Body of pancreas (tissue), 4 donors: ENCODE data around the gene FAM200C.

Experiments used
- POLR2A ChIP-seq, 3 donors: fragments of 450-650 bp; IDR thresholded peaks; one replicate each; pipeline ENCODE4 v1.6.1; 2016; ENCODE audit warnings: antibody characterized with exemption in 3 of 3, mild to moderate bottlenecking in 2 of 3
- TF ChIP-seq, protein P1 (sequence below), 7 experiments: fragments of 450-650 bp in 4 of 7; fragments of 200-600 bp in 3 of 7; sonication (generic) in 3 of 7; IDR thresholded peaks; one replicate each; pipeline ENCODE4 v1.5.1; 2016 to 2019; ENCODE audit warnings: antibody characterized with exemption in 7 of 7

DNA sequence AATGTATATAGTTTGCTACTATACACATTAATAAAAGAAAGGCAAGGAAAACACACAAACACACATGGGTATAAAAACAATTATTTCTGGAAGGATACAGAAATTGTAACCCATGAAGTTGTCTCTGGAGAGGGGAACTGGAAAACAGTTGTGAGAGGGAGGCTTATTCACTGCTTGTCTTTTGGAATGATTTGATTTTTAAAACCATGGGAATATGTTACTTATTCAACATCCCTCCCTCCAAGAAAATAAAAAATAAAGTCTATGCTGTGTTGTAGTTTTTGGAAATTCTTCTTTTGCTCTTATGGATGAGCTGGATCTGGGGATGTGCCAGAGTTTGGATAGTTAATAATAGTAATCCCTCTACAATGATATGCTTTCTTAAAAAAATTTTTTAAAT is 23.4 kb downstream of the FAM200C start:
- TF ChIP-seq, protein P1, sequence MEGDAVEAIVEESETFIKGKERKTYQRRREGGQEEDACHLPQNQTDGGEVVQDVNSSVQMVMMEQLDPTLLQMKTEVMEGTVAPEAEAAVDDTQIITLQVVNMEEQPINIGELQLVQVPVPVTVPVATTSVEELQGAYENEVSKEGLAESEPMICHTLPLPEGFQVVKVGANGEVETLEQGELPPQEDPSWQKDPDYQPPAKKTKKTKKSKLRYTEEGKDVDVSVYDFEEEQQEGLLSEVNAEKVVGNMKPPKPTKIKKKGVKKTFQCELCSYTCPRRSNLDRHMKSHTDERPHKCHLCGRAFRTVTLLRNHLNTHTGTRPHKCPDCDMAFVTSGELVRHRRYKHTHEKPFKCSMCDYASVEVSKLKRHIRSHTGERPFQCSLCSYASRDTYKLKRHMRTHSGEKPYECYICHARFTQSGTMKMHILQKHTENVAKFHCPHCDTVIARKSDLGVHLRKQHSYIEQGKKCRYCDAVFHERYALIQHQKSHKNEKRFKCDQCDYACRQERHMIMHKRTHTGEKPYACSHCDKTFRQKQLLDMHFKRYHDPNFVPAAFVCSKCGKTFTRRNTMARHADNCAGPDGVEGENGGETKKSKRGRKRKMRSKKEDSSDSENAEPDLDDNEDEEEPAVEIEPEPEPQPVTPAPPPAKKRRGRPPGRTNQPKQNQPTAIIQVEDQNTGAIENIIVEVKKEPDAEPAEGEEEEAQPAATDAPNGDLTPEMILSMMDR (IDR thresholded peaks at IDR 0.05) = no peak
- TF ChIP-seq POLR2A (IDR thresholded peaks at IDR 0.05) = no peak
